ENCODE measurements around the gene SH2B3. TPM values are rescaled to one million over a fixed set of nuclear protein-coding genes. Genes with fewer than 3 reads are reported as not detected.

SH2B3 gene
- total and polyA plus RNA-seq, 2 of the 13 experiments (the other 11 are each of a cell fraction or from before 2014, with no cell fraction given) = 6.8 to 6.9 TPM

- TF ChIP-seq SP5 (CRISPR knock-in tag; IDR thresholded peaks at IDR 0.05; ENCODE audit: borderline replicate concordance, low read depth) (peak; percentile 77; the same call in 1 of the 2 replicates), ZNF607 (CRISPR knock-in tag; IDR thresholded peaks at IDR 0.05; ENCODE audit: borderline replicate concordance) (no peak), CTCF (CRISPR knock-in tag; IDR thresholded peaks at IDR 0.05) (peak; percentile 96), ZNF274 (CRISPR knock-in tag; IDR thresholded peaks at IDR 0.05) (no peak; the same call in 1 of the 2 replicates), ZBTB43 (CRISPR knock-in tag; conservative IDR thresholded peaks at IDR 0.05) (peak; percentile 68; the same call in 1 of the 2 replicates), HNRNPLL (IDR thresholded peaks at IDR 0.05; ENCODE audit: low read depth, low read length, poor library complexity, severe bottlenecking) (peak; percentile 59), ARNT2 (CRISPR knock-in tag; IDR thresholded peaks at IDR 0.05; ENCODE audit: low read depth) (peak; percentile 69), RCOR2 (CRISPR knock-in tag; IDR thresholded peaks at IDR 0.05) (peak; percentile 72; the same call in 1 of the 2 replicates), ZNF691 (CRISPR knock-in tag; IDR thresholded peaks at IDR 0.05; ENCODE audit: borderline replicate concordance, low read depth) (peak; percentile 44; the same call in 1 of the 2 replicates), ZNF749 (CRISPR knock-in tag; IDR thresholded peaks at IDR 0.05; ENCODE audit: borderline replicate concordance) (no peak), ZNF7 (CRISPR knock-in tag; IDR thresholded peaks at IDR 0.05) (no peak; the same call in 1 of the 2 replicates), SIN3B (IDR thresholded peaks at IDR 0.05; ENCODE audit: low read length) (no peak), ZNF253 (CRISPR knock-in tag; IDR thresholded peaks at IDR 0.05; ENCODE audit: borderline replicate concordance) (no peak), ZNF576 (CRISPR knock-in tag; IDR thresholded peaks at IDR 0.05) (no peak), ZMYM2 (CRISPR knock-in tag; IDR thresholded peaks at IDR 0.05) (peak; percentile 83; the same call in 1 of the 2 replicates), KDM2A (CRISPR knock-in tag; IDR thresholded peaks at IDR 0.05; ENCODE audit: borderline replicate concordance, low read depth) (peak; percentile 69; the same call in 1 of the 2 replicates), CREM (IDR thresholded peaks at IDR 0.05) (peak; percentile 50; the same call in 1 of the 2 replicates), CREM (CRISPR knock-in tag; IDR thresholded peaks at IDR 0.05) (no peak), ZNF619 (CRISPR knock-in tag; IDR thresholded peaks at IDR 0.05) (no peak), POLR2A (IDR thresholded peaks at IDR 0.05; ENCODE audit: insufficient read depth in 1 of 2, low read depth in 2 of 2, low read length in 2 of 2) (peak; percentile 52 to 78), ZNF296 (CRISPR knock-in tag; conservative IDR thresholded peaks at IDR 0.05) (no peak), ZNF362 (CRISPR knock-in tag; IDR thresholded peaks at IDR 0.05; ENCODE audit: borderline replicate concordance) (no peak), ZNF224 (CRISPR knock-in tag; IDR thresholded peaks at IDR 0.05) (no peak), ARNTL (CRISPR knock-in tag; IDR thresholded peaks at IDR 0.05) (peak; percentile 66), MLLT10 (CRISPR knock-in tag; IDR thresholded peaks at IDR 0.05) (no peak)
These were observed 419 bp upstream of the SH2B3 start (continued) for GRCh38 chr12:111405149-111405858.

Measured in HepG2 (cell line).